GM23248 (cell line): ENCODE results near the gene RANBP3L. TPM values are rescaled to one million over a fixed set of nuclear protein-coding genes. Genes with fewer than 3 reads are reported as not detected.

Experiments used
- DNase-seq: peaks from one replicate; pipeline ENCODE4 v3.0.0-alpha.2; 2015
- H2AFZ ChIP-seq: fragments of 200-600 bp; sonication (generic); 2 replicates; pipeline ENCODE4 v1.6.1; 2016; ENCODE audit warnings: antibody characterized with exemption
- H3F3A ChIP-seq: fragments of 200-600 bp; sonication (generic); 2 replicates; pipeline ENCODE4 v1.6.1; 2016; ENCODE audit warnings: mild to moderate bottlenecking, antibody characterized with exemption, mixed run types; ENCODE audit not compliant: insufficient read depth
- H3K27ac ChIP-seq: fragments of 200-600 bp; sonication (generic); 2 replicates; pipeline ENCODE4 v1.5.1; 2016; ENCODE audit warnings: mild to moderate bottlenecking
- H3K27me3 ChIP-seq: fragments of 200-600 bp; sonication (generic); replicated peaks from 2 replicates; pipeline ENCODE4 v1.6.1; 2016; ENCODE audit warnings: mild to moderate bottlenecking; ENCODE audit not compliant: insufficient read depth
- H3K36me3 ChIP-seq: fragments of 200-600 bp; sonication (generic); 2 replicates; pipeline ENCODE4 v1.6.1; 2016; ENCODE audit warnings: low read depth, mild to moderate bottlenecking
- H3K4me1 ChIP-seq: fragments of 200-600 bp; sonication (generic); 2 replicates; pipeline ENCODE4 v1.6.1; 2016; ENCODE audit warnings: mild to moderate bottlenecking; ENCODE audit not compliant: insufficient read depth
- H3K4me2 ChIP-seq: fragments of 200-600 bp; sonication (generic); one replicate; pipeline ENCODE4 v1.6.1; 2016; ENCODE audit warnings: mild to moderate bottlenecking; ENCODE audit not compliant: unreplicated experiment
- H3K4me3 ChIP-seq: fragments of 200-600 bp; sonication (generic); 2 replicates; pipeline ENCODE4 v1.5.1; 2016; ENCODE audit warnings: mild to moderate bottlenecking
- H3K79me2 ChIP-seq: fragments of 200-600 bp; sonication (generic); 2 replicates; pipeline ENCODE4 v1.6.1; 2016; ENCODE audit warnings: mild to moderate bottlenecking; ENCODE audit not compliant: insufficient read depth
- H3K9ac ChIP-seq: fragments of 200-600 bp; sonication (generic); 2 replicates; pipeline ENCODE4 v1.6.1; 2016; ENCODE audit warnings: mild to moderate bottlenecking
- H3K9me2 ChIP-seq: fragments of 200-600 bp; sonication (generic); 2 replicates; pipeline ENCODE4 v1.6.1; 2016; ENCODE audit warnings: mixed run types, mild to moderate bottlenecking, moderate library complexity; ENCODE audit not compliant: insufficient read depth
- H3K9me3 ChIP-seq: fragments of 200-600 bp; sonication (generic); one replicate; pipeline ENCODE4 v1.6.1; 2017; ENCODE audit warnings: low read depth
- H4K20me1 ChIP-seq: fragments of 200-600 bp; sonication (generic); 2 replicates; pipeline ENCODE4 v1.6.0; 2016; ENCODE audit not compliant: insufficient read depth
- EZH2 ChIP-seq: fragments of 200-600 bp; sonication (generic); IDR thresholded peaks from 2 replicates; pipeline ENCODE4 v1.6.1; 2018; ENCODE audit warnings: antibody characterized with exemption, mild to moderate bottlenecking; ENCODE audit not compliant: insufficient read depth, poor library complexity, severe bottlenecking
- EZH2phosphoT487 ChIP-seq: fragments of 200-600 bp; sonication (generic); IDR thresholded peaks from 2 replicates; pipeline ENCODE4 v1.6.1; 2018; ENCODE audit warnings: antibody characterized with exemption, moderate library complexity, mild to moderate bottlenecking, low read depth; ENCODE audit not compliant: insufficient read depth
- WGBS, 2 experiments: methylation state at CpG; one replicate each; pipeline ENCODE4 v1.1.6; 2015 to 2017; ENCODE audit warnings: low lambda C conversion rate in 2 of 2, low coverage in 1 of 2; ENCODE audit errors: missing lambda C conversion rate in 2 of 2; 5-methylcytosine and 5-hydroxymethylcytosine counted together
- in situ Hi-C: fragments of 300-500 bp; cut with MboI; formaldehyde crosslinking; loops from 2 replicates; pipeline ENCODE4 v1.15.0; 2020
- polyA plus RNA-seq: library from polyadenylated mRNA; unstranded; fragments of >200 nt; fragmentation: Nextera tagmentation; extraction: Ambion mirVana; gene quantifications from 2 replicates; pipeline ENCODE4 v1.2.1, GENCODE V29; 2016
- total RNA-seq: library from RNA; depleted of rRNA; stranded (reverse); fragments of >200 nt; shearing (Covaris generic); gene quantifications from 2 replicates; pipeline ENCODE4 v1.2.3, GENCODE V29; 2014

Gene RANBP3L
- total and polyA plus RNA-seq, 2 experiments from 2014 or later: not detected

DNA sequence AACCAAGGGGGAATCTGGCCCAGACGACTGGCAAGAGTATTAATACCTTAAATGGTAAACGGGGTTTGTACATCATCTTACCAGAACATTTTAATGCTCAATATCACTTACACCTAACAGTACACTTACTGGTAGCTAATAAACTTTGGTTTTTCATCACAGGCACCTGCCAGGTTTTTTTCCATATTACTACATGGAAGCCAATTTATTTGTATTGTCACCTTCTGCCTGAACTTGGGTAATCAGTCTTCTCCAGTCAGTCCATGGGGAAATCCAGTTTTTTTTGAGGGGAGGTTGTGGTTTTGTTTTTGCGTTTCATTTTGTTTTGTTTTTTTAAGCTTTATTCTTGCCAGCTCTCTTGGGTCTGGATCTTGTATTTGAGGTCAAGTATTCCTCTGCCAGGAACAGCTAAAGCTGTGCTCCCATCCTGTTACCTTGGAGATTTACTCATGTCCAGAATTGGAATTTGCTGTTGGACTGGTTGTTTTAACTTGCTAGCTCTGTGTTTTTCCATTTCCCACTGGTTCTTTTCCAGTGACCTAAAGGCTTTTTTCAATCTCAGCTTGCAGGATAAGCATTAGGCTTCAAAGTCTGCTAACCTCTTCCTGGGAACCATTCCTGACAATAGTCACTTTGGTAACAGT lies 48.9 kb downstream of the RANBP3L start:
- no peak overlapping the region for H2AFZ ChIP-seq
- peak; percentile 4 for DNase-seq
- H3K9me3 ChIP-seq: no peaks in the 10 kb centered on the region
- no peaks in the 10 kb centered on the region for H4K20me1 ChIP-seq
- H3K9ac ChIP-seq: no peak overlapping the region
- no peak overlapping the region for H3K4me2 ChIP-seq
- H3K4me1 ChIP-seq: no peaks in the 10 kb centered on the region
- H3F3A ChIP-seq: no peaks in the 10 kb centered on the region
- TF ChIP-seq EZH2phosphoT487: no peak
- no peak for TF ChIP-seq EZH2
- WGBS, 2 experiments: 48 to 55% methylated on average over 3 of the region's 3 CpGs
- H3K79me2 ChIP-seq: no peaks in the 10 kb centered on the region
- in situ Hi-C loops: loop anchor here (25.0 kb wide), 1 partner anchor 434 kb away; no protein-coding TSS in a partner anchor
- no peak overlapping the region for H3K4me3 ChIP-seq
- H3K36me3 ChIP-seq: no peaks in the 10 kb centered on the region
- no peak overlapping the region for H3K27ac ChIP-seq
- no peaks in the 10 kb centered on the region for H3K9me2 ChIP-seq
- H3K27me3 ChIP-seq: no peaks in the 10 kb centered on the region

GRCh38 chr5:36251218-36251617 lies 50.5 kb downstream of the RANBP3L start:
- no peaks in the 10 kb centered on the region for H3K4me1 ChIP-seq
- no peaks in the 10 kb centered on the region for H4K20me1 ChIP-seq
- DNase-seq: no peak
- no peak overlapping the region for H3K4me2 ChIP-seq
- no peaks in the 10 kb centered on the region for H3K36me3 ChIP-seq
- no peak overlapping the region for H3K4me3 ChIP-seq
- no peak overlapping the region for H3K9ac ChIP-seq
- H2AFZ ChIP-seq: no peak overlapping the region
- in situ Hi-C loops: loop anchor here (25.0 kb wide), 1 partner anchor 436 kb away; no protein-coding TSS in a partner anchor
- TF ChIP-seq EZH2: no peak
- TF ChIP-seq EZH2phosphoT487: no peak
- H3K27me3 ChIP-seq: no peaks in the 10 kb centered on the region
- no peaks in the 10 kb centered on the region for H3K9me2 ChIP-seq
- no peaks in the 10 kb centered on the region for H3F3A ChIP-seq
- no peaks in the 10 kb centered on the region for H3K79me2 ChIP-seq
- WGBS, 2 experiments: 95% methylated on average over 3 of the region's 3 CpGs
- H3K9me3 ChIP-seq: no peaks in the 10 kb centered on the region
- H3K27ac ChIP-seq: no peak overlapping the region

GRCh38 chr5:36250427-36250826 lies 51.3 kb downstream of the RANBP3L start:
- WGBS, 2 experiments: 74 to 79% methylated on average over 4 of the region's 4 CpGs
- H4K20me1 ChIP-seq: no peaks in the 10 kb centered on the region
- no peaks in the 10 kb centered on the region for H3K9me2 ChIP-seq
- no peaks in the 10 kb centered on the region for H3K27me3 ChIP-seq
- H3K27ac ChIP-seq: no peak overlapping the region
- H3K9ac ChIP-seq: no peak overlapping the region
- H3K9me3 ChIP-seq: no peaks in the 10 kb centered on the region
- H3K36me3 ChIP-seq: no peaks in the 10 kb centered on the region
- H2AFZ ChIP-seq: no peak overlapping the region
- no peak overlapping the region for H3K4me2 ChIP-seq
- H3K4me3 ChIP-seq: no peak overlapping the region
- TF ChIP-seq EZH2 (no peak), EZH2phosphoT487 (no peak)
- no peaks in the 10 kb centered on the region for H3F3A ChIP-seq
- DNase-seq: no peak
- H3K4me1 ChIP-seq: no peaks in the 10 kb centered on the region
- in situ Hi-C loops: loop anchor here (25.0 kb wide), 1 partner anchor 437 kb away; no protein-coding TSS in a partner anchor
- H3K79me2 ChIP-seq: no peaks in the 10 kb centered on the region

DNA sequence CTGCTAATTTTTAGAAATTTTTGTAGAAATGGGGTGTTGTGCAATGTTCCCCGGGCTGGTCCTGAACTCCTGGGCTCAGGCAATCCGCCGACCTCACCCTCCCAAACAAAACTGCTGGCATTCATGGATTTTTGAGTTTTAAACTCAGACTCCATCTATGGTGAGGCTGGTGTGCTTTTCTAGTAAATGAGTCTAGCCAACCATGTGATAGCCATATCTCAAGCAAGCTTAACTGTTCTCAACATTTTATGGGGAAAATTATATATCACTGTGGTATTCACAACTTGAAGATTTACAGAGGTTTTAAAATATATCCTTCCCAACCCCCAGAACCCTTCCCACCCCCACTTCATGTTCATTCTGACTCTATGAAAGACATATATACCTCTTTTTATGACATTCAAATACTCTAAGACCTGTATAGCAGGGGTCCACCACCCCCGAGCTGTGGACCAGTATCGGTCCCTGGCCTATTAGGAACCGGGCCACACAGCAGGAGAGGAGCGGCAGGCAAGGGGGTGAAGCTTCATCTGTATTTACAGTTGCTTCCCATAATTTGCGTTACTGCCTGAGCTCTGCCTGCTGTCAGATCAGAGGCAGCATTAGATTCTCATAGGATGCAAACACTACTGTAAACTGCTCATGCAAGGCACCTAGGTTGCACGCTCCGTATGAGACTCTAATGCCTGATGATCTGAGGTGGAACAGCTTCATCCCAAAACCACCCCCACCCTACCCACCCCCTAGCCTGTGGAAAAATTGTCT lies 55.5 kb downstream of the RANBP3L start:
- Histone ChIP-seq H3K4me3 (no peak overlapping the region), H3K9ac (no peak overlapping the region), H3K79me2 (no peaks in the 10 kb centered on the region), H3K9me3 (no peaks in the 10 kb centered on the region), H3K27ac (no peak overlapping the region), H3K4me2 (no peak overlapping the region), H3K36me3 (no peaks in the 10 kb centered on the region), H3F3A (peaks cover 10% of the 10 kb centered on the region; the same call in 1 of the 2 replicates), H4K20me1 (no peaks in the 10 kb centered on the region), H3K4me1 (no peaks in the 10 kb centered on the region), H2AFZ (no peak overlapping the region), H3K9me2 (no peaks in the 10 kb centered on the region), H3K27me3 (no peaks in the 10 kb centered on the region)
- TF ChIP-seq EZH2phosphoT487 (no peak), EZH2 (no peak)
- in situ Hi-C loops: no loop called here
- DNase-seq: no peak
- WGBS, 2 experiments: 94 to 96% methylated on average over 10 of the region's 10 CpGs
